Transverse colon (tissue), 4 donors: ENCODE results near the gene SMIM20.

Experiments
- CTCF ChIP-seq, 5 experiments: fragments of 200-600 bp in 3 of 5; fragments of 450-650 bp in 2 of 5; sonication (generic) in 3 of 5; IDR thresholded peaks; 1 replicate in 2 of 5; 2 replicates in 3 of 5; pipeline ENCODE4 v1.5.1; 2016 to 2017; ENCODE audit warnings: antibody characterized with exemption in 5 of 5, inconsistent platforms in 3 of 5, mild to moderate bottlenecking in 2 of 5, moderate library complexity in 1 of 5
- EP300 ChIP-seq: sonication (generic); formaldehyde crosslinking; IDR thresholded peaks from one replicate; pipeline ENCODE4 v1.6.1; 2017; ENCODE audit warnings: antibody characterized with exemption, low read depth
- POLR2A ChIP-seq: fragments of 450-650 bp; IDR thresholded peaks from one replicate; pipeline ENCODE4 v1.6.1; 2016; ENCODE audit warnings: antibody characterized with exemption, mild to moderate bottlenecking, moderate library complexity
- POLR2AphosphoS5 ChIP-seq, 3 donors: sonication (generic); formaldehyde crosslinking; IDR thresholded peaks; one replicate each; pipeline ENCODE4 v1.6.1; 2016; ENCODE audit warnings: antibody characterized with exemption in 3 of 3

- TF ChIP-seq CTCF (IDR thresholded peaks at IDR 0.05): no peak
- TF ChIP-seq POLR2A: no peak
- TF ChIP-seq POLR2AphosphoS5 (IDR thresholded peaks at IDR 0.05): no peak
- no peak for TF ChIP-seq EP300
These were observed 22.7 kb downstream of the SMIM20 start for GRCh38 chr4:25936696-25937095.
